Esophagus squamous epithelium (tissue), 5 donors: ENCODE measurements around the gene FHAD1. TPM values are rescaled to one million over a fixed set of nuclear protein-coding genes. Genes with fewer than 3 reads are reported as not detected.

ENCODE experiments used
- DNase-seq: peaks from one replicate; lab custom pipeline; 2025; lab: John Stamatoyannopoulos, UW
- H3K27ac ChIP-seq, 4 donors: fragments of 200-600 bp; sonication (generic); one replicate each; pipeline ENCODE4 v1.5.1; 2016 to 2019; ENCODE audit warnings: mild to moderate bottlenecking in 1 of 4
- H3K27me3 ChIP-seq, 4 donors: fragments of 200-600 bp; sonication (generic); 1 replicate in 3 of 4; 2 replicates in 1 of 4; pipeline versions ENCODE4 v1.5.1 to v1.6.0; 2017 to 2021; ENCODE audit warnings: antibody characterized with exemption in 1 of 4
- H3K36me3 ChIP-seq, 3 donors: fragments of 200-600 bp; sonication (generic); one replicate each; pipeline ENCODE4 v1.5.1; 2016 to 2019
- H3K4me1 ChIP-seq, 3 donors: fragments of 200-600 bp; sonication (generic); one replicate each; pipeline ENCODE4 v1.5.1; 2017 to 2019
- H3K4me3 ChIP-seq, 4 donors: fragments of 200-600 bp; sonication (generic); 1 replicate in 3 of 4; 2 replicates in 1 of 4; pipeline ENCODE4 v1.5.1; 2016 to 2019; ENCODE audit warnings: mild to moderate bottlenecking in 2 of 4, moderate library complexity in 1 of 4
- H3K9me3 ChIP-seq, 3 donors: fragments of 200-600 bp; sonication (generic); one replicate each; pipeline ENCODE4 v1.5.1; 2016 to 2019
- CTCF ChIP-seq, 6 experiments: fragments of 450-650 bp in 4 of 6; fragments of 200-600 bp in 2 of 6; sonication (generic) in 2 of 6; IDR thresholded peaks; one replicate each; pipeline ENCODE4 v1.5.1; 2016 to 2019; ENCODE audit warnings: antibody characterized with exemption in 6 of 6, mild to moderate bottlenecking in 4 of 6, moderate library complexity in 4 of 6
- POLR2A ChIP-seq, 4 donors: fragments of 450-650 bp; IDR thresholded peaks; one replicate each; pipeline ENCODE4 v1.6.1; 2017; ENCODE audit warnings: antibody characterized with exemption in 4 of 4, mild to moderate bottlenecking in 4 of 4, moderate library complexity in 3 of 4
- WGBS, 2 donors: methylation state at CpG; one replicate each; pipeline ENCODE4 v1.1.5; 2018; 5-methylcytosine and 5-hydroxymethylcytosine counted together
- intact Hi-C: fragments of 100-400 bp; cut with DNase I; formaldehyde crosslinking; loops from one replicate; pipeline ENCODE4 v1.15.0; 2022
- total RNA-seq, 4 donors: library from RNA; depleted of rRNA; stranded (reverse); fragments of >200 nt; gene quantifications; one replicate each; pipeline ENCODE4 v1.1.0, GENCODE V29; 2016
- donor health status: DM: yes; HTN: yes; CAD: no.

The FHAD1 gene
- total RNA-seq, 4 donors from 2014 or later = 0.57 TPM; not detected in 3

GRCh38 chr1:15332525-15332924 lies 85.5 kb downstream of the FHAD1 start:
- Histone ChIP-seq H3K27ac (no peak overlapping the region), H3K4me1 (peaks cover 13 to 41% (median 33%) of the 10 kb centered on the region in 3 donors), H3K4me3 (no peak overlapping the region), H3K36me3 (no peaks in the 10 kb centered on the region), H3K27me3 (no peaks in the 10 kb centered on the region), H3K9me3 (no peaks in the 10 kb centered on the region)
- 79% methylated on average over 4 of the region's 4 CpGs for WGBS, 2 donors
- intact Hi-C loops = no loop called here
- TF ChIP-seq POLR2A (IDR thresholded peaks at IDR 0.05) (no peak), CTCF (IDR thresholded peaks at IDR 0.05) (no peak)
- DNase-seq = no peak

- 86 to 91% methylated on average over 11 of the region's 11 CpGs for WGBS, 2 donors
- intact Hi-C loops = no loop called here
- no peaks in the 10 kb centered on the region for H3K36me3 ChIP-seq
These were observed 86.1 kb downstream of the FHAD1 start for GRCh38 chr1:15332952-15333715.

GRCh38 chr1:15334995-15335394 lies 88.0 kb downstream of the FHAD1 start:
- WGBS, 2 donors = 86 to 92% methylated on average over 10 of the region's 10 CpGs

More at GRCh38 chr1:15332952-15333715, 86.1 kb downstream of the FHAD1 start:
- Histone ChIP-seq H3K27me3 (no peaks in the 10 kb centered on the region), H3K27ac (no peak overlapping the region), H3K9me3 (no peaks in the 10 kb centered on the region), H3K4me1 (peaks cover 13 to 40% (median 35%) of the 10 kb centered on the region in 3 donors), H3K4me3 (no peak overlapping the region)
- TF ChIP-seq CTCF (IDR thresholded peaks at IDR 0.05) (no peak), POLR2A (IDR thresholded peaks at IDR 0.05) (no peak)
- no peak for DNase-seq

GRCh38 chr1:15336866-15337265 lies 89.8 kb downstream of the FHAD1 start:
- DNase-seq = no peak
- no peak for TF ChIP-seq CTCF (IDR thresholded peaks at IDR 0.05)
- no peak for TF ChIP-seq POLR2A (IDR thresholded peaks at IDR 0.05)
- intact Hi-C loops = no loop called here
- Histone ChIP-seq H3K9me3 (no peaks in the 10 kb centered on the region), H3K4me1 (peaks cover 0 to 42% (median 25%) of the 10 kb centered on the region in 3 donors), H3K27me3 (no peaks in the 10 kb centered on the region), H3K36me3 (no peaks in the 10 kb centered on the region), H3K4me3 (no peak overlapping the region), H3K27ac (peak overlapping the region in 3 of 4 donors; percentile 57 to 75 (median 64))
- 65 to 76% methylated on average over 2 to 6 of the region's 7 CpGs for WGBS, 2 donors

More at GRCh38 chr1:15334995-15335394, 88.0 kb downstream of the FHAD1 start:
- Histone ChIP-seq H3K36me3 (no peaks in the 10 kb centered on the region), H3K4me1 (peaks cover 0 to 27% (median 17%) of the 10 kb centered on the region in 3 donors), H3K9me3 (no peaks in the 10 kb centered on the region), H3K4me3 (no peak overlapping the region), H3K27me3 (no peaks in the 10 kb centered on the region), H3K27ac (no peak overlapping the region)
- intact Hi-C loops = no loop called here
- no peak for DNase-seq
- TF ChIP-seq POLR2A (IDR thresholded peaks at IDR 0.05) (no peak), CTCF (IDR thresholded peaks at IDR 0.05) (no peak)

- intact Hi-C loops = no loop called here
- 46 to 55% methylated on average over 16 to 17 of the region's 17 CpGs for WGBS, 2 donors
- Histone ChIP-seq H3K4me3 (no peak overlapping the region), H3K36me3 (no peaks in the 10 kb centered on the region), H3K9me3 (no peaks in the 10 kb centered on the region), H3K27ac (peak overlapping the region in 3 of 4 donors; percentile 57 to 75 (median 64)), H3K4me1 (peaks cover 0 to 52% (median 32%) of the 10 kb centered on the region in 3 donors), H3K27me3 (no peaks in the 10 kb centered on the region)
- TF ChIP-seq CTCF (IDR thresholded peaks at IDR 0.05) (no peak), POLR2A (IDR thresholded peaks at IDR 0.05) (no peak)
- DNase-seq = no peak
These were observed 90.8 kb downstream of the FHAD1 start for GRCh38 chr1:15337656-15338402.
